NCI-H69 (cell line): Measurements from ENCODE around the gene TBC1D22A.
"Not testable (repeated sequence)": the region's sequence is repeated elsewhere in the genome, so short reads cannot be mapped to it uniquely, and the experiment has no call there.

Experiments used
- DNase-seq: peaks from one replicate; lab custom pipeline; 2025; lab: John Stamatoyannopoulos, UW

Gene TBC1D22A

GRCh38 chr22:46813816-46814597 lies 51.6 kb downstream of the TBC1D22A start:
- no peak for DNase-seq

DNA sequence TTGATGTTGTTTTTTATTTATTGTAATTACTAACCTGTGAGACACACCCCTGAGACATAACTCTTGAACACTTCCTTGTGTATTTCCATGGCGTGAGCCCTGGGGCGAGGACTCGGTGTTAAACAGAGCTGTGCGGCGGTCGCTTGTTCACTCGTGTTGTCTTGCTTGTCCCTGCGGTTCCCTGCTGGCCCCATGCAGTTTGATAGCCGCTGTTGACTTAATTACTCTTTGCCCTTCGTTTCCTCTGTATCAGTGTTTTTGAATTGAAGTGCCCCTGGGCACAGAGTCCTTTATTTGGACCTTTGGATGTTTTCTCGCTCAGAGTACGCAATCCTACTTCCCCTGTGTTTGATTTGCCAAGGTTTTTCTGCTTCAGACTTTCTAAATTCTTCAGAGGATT lies 52.7 kb downstream of the TBC1D22A start:
- DNase-seq = peak; percentile 68

DNA sequence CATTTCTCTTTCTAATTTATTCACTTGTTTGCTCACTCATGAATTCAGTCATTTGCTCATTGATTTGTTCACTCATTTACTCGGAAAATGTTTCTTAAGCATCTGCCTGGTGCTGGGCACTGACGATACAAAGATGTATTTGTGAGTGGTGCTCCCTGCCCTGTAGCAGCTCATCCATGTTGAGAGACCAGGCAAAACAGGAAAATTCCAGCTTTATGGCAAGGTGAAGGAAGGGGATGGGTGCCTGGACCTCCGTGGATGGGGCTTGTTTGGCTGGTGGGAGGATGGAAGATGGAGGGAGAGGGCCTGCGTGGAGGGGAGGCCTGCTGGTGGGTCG lies 53.1 kb downstream of the TBC1D22A start:
- DNase-seq = peak; percentile 62

DNA sequence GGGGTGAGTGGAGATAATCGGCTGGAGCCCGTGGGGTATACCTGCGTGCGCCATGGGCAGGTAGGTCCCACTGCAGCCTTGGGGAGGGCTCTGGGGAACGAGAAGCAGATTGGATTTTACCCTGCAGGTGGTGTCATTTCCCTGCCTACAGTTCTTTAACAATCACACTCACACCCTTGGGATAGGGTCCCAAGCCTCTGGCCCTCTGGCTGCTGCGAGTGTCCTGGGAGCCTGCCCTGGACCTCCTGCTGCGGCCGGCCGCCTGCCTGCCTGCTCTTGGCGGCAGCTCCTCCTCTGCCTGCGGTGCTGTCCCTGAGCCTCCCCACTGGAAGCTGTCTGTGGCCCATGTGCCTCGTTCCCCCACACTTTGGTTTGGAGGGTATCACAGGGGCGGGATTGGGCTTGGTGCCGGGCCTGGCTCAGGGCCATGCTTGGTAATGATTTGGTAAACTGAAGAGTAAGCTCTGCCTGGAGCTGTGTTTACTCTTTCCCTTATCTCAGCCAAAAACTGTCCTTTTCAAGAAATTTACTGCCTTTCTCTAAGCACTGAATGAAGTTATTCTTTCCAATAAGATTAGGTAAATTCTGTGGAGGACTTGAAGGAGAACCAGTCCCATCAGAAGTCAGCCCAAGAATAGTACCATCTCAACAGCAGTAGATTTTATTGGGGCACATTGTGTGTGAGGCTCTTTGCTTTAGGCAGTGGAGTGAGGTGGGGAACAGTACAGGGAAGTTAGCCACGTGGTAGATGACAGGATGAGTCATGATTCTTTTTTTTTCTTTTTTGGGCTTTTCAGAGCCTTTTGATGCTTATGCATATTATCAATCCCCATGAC lies 53.7 kb downstream of the TBC1D22A start:
- peak; percentile 77 for DNase-seq

GRCh38 chr22:46817390-46817789 lies 54.9 kb downstream of the TBC1D22A start:
- not testable (repeated sequence) for DNase-seq

DNA sequence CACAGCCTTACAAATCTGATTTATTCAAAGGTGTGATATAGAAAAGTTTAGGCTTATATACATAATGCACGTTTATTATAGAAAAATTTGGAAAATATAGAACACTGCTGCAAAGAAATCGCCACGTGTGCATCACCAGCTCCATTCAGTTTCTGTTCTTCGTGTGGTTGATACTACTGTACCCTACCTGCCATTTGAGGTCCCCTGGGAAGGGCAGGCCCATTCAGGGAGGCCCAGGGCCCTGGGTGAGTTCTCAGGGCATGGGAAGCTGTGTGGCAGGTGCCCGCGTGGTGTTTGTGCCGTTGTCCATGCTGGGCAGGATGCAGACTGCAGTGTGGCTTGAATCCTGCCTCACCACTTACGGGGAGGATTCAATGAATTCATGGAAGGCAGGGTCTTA lies 60.8 kb downstream of the TBC1D22A start:
- DNase-seq = no peak

GRCh38 chr22:46823654-46824053 lies 61.2 kb downstream of the TBC1D22A start:
- DNase-seq = no peak

DNA sequence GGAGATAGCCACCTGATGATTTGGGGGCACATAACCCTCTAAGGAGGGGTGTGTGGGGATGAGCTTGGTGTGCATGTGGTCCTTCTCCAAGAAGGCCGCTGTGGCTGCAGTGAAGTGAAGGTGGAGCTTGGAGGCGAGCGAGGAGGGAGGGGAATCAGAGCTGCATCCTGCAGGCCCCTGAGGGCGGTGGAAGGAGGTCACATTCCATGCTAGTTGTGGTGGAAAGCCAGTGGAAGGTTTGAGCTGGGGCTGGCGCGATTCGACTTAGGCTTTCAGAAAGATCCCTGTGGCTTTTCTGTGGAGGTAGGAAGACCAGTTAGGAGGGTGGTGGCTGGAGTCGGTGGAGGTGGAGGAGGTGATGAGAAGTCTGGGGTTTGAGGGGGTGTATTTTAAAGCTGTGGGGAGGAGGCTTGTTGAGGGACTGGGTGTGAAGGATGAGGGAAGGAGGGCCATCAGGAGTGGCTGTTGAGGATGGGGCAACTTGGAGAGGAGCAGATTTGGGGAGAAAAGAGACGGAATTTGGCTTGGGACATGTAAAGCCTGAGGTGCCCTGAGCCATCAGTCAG lies 62.0 kb downstream of the TBC1D22A start:
- DNase-seq = no peak

DNA sequence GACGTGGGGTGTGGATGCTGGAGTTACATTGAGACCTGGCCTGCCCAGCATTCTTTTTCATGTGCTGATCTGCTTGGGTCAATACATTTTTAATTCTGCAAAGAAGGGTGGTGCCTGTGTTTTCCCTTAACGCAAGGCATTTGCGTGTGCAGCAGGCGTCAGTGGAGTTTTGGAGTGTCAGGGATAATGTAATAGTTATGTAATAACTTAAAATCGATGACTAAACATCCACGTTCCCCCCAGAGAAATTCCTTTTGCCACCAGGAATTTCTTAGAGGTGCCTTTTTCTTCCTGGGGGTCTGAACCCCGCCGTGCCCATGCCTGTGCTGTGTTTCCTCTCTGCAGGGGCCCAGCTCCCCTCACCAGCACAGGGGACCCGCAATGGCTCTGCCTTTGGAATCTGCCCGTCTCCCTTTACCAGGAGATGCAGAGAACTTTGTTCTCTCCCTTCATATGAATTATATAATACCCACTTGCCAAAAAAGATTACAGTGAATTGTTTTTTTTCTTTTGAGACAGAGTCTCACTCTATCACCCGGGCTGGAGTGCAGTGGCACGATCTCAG lies 62.6 kb downstream of the TBC1D22A start:
- DNase-seq = no peak

DNA sequence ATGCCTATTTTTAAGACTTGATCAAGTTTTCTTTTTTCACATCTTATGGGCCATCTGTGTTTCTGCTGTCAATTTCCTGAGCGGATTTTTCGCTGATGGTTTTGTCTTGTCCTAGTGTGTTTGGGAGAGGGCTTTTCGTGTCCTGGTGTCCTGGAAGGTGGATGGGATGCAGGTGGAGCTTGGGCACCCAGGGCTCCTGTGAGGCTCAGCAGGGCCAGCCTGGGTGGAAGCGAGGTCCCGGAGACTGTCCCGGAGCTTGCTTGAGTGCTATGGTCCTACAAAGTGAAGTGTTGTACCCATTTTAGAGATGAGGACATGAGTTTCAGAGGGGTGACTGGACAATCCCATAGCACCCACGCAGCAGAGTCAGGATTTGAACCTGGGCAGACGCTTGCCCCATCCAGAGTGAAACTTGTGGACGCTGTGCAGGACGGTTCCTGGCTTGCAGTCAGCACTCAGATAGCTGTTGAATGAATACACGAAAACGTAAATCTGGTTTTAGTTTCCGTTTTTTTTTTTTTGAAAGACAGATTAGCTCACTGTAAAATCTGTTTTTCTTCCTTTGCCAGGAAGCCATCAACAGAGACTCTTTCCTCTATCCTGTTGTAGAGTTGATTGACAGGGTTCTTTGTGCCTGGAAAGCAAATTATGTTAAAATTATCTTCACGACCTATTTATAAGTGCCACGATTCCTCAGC lies 64.1 kb downstream of the TBC1D22A start:
- DNase-seq = no peak

GRCh38 chr22:46827136-46827780 lies 64.8 kb downstream of the TBC1D22A start:
- no peak for DNase-seq

DNA sequence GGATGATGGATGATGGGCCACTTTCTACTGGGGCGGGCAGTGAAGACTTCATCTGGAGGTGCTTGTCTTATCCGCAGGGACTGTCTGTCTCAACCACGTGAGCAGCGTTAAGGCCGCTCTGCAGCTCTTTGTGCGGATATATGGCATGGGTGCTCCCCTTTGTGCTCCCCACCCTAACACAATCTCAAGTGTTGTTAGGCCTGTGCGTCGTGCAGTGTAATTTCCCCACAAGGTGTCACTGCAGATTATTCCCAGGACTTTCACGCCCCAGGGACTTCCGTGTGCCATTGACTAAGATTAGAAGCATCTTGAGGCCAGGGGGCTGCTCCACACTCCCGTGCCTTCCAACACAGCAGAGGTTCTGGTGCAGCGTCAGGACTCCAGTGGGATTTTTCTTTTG lies 65.3 kb downstream of the TBC1D22A start:
- peak; percentile 12 for DNase-seq

- DNase-seq = no peak
Observed at GRCh38 chr22:46828323-46828900, 66.0 kb downstream of the TBC1D22A start.

- no peak for DNase-seq
Observed at GRCh38 chr22:46829117-46829891, 66.9 kb downstream of the TBC1D22A start.

- DNase-seq = peak; percentile 22
Observed at GRCh38 chr22:46829941-46830715, 67.7 kb downstream of the TBC1D22A start.

GRCh38 chr22:46830841-46831240 lies 68.4 kb downstream of the TBC1D22A start:
- no peak for DNase-seq

DNA sequence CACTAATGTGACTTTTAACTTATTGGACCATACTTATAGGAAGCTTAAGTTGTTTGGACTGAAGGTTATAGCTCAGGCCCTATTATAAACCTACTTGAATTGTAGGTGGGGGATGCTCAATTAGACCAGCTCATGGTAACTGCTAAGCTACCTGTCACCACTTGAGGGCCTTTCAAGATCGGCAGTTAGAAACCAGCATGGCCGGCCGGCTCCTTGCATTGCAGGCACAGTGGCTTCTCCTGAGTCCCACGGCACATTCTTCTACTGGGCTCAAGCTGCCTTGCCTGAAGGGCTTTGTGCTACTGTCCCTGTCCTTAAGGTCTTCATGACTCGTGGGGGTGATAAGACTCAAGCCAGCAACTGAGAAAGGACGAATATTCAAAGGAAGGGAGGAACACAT lies 70.8 kb downstream of the TBC1D22A start:
- DNase-seq = peak; percentile 44

DNA sequence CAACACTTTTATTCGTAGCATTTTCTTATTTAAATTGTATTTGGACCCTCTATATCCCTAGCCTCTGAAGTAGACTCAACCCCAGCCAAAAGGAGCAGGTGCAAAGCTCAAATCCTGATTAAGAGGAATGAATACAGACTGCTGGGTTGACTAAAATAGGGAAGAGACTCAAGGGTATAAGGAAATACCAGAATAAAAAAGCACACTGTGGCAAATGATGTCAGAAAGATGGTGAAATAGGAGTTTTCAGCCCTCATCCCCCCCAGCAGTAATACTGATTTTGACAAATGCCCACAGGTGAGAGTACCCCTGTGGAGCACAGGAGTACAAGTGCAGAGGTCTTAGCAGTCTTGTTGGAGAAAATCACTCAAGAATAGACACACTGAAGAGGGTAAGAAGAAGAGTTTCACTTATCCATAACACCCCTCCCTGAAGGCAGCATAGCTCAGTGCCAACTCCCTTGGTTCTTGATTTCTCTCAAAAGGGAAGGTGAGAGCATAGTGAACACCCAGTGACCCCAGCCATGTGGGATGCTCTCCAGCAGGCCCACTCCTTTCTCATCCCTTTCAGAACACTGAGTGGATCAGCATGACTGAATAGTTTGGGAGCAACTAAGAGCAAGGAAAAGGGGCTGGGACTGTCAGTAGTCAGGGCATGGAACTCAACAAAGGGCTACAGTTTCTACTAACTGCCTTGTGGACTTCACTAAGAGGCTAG lies 71.7 kb downstream of the TBC1D22A start:
- no peak for DNase-seq

- no peak for DNase-seq
Observed at GRCh38 chr22:46835288-46835687, 72.8 kb downstream of the TBC1D22A start.
